Panc1 (cell line): ENCODE data around the gene SLC12A4. TPM values are rescaled to one million over a fixed set of nuclear protein-coding genes. Genes with fewer than 3 reads are reported as not detected.

Source experiments
- ATAC-seq: fragments of 200-7000 bp; cut with Tn5 transposase; 2 replicates; pipeline ENCODE4 v1.9.1; 2020; ENCODE audit warnings: mild to moderate bottlenecking, moderate library complexity
- BruUV-seq: library from RNA; stranded (reverse); fragments of 400-500 nt; replicated peaks from 2 replicates; lab custom pipeline; 2021; lab: Mats Ljungman, UMichigan
- CTCF ChIA-PET: fragments of 300-600 bp; sonication (Branson Sonifier 250); formaldehyde crosslinking; loops from one replicate; lab custom pipeline; 2022; ENCODE audit warnings: antibody characterized with exemption; lab: Charles Lee
- POLR2A ChIA-PET: fragments of 300-600 bp; sonication (Branson Sonifier 250); formaldehyde crosslinking; loops from one replicate; lab custom pipeline; 2022; ENCODE audit warnings: antibody characterized with exemption; lab: Charles Lee
- DNase-seq: peaks from one replicate; pipeline ENCODE4 v3.0.0-alpha.2; 2010; ENCODE audit warnings: low read depth, low spot score
- H3K27ac ChIP-seq: 2 replicates; pipeline ENCODE4 v1.5.1; 2011; ENCODE audit warnings: mild to moderate bottlenecking, low read length, inconsistent platforms
- H3K27me3 ChIP-seq: fragments of 200-500 bp; sonication (Bioruptor generic); 2 replicates; pipeline ENCODE4 v1.6.0; 2014; ENCODE audit warnings: low read length, inconsistent platforms; ENCODE audit not compliant: control insufficient read depth, insufficient read depth
- H3K36me3 ChIP-seq: fragments of 200-500 bp; sonication (Bioruptor generic); 2 replicates; pipeline ENCODE4 v1.5.1; 2014; ENCODE audit warnings: inconsistent platforms, mild to moderate bottlenecking, low read length, moderate library complexity; ENCODE audit not compliant: control insufficient read depth, insufficient read depth
- H3K4me1 ChIP-seq: 2 replicates; pipeline ENCODE4 v1.5.1; 2011; ENCODE audit warnings: inconsistent platforms, mild to moderate bottlenecking, low read length, moderate library complexity; ENCODE audit not compliant: control insufficient read depth, insufficient read depth
- H3K4me3 ChIP-seq, 2 experiments: 2 replicates each; pipeline ENCODE4 v1.5.1; 2011 to 2012; ENCODE audit warnings: low read depth in 2 of 2, low read length in 2 of 2, mild to moderate bottlenecking in 2 of 2, inconsistent platforms in 1 of 2, moderate library complexity in 1 of 2
- H3K9me3 ChIP-seq: fragments of 200-500 bp; sonication (Bioruptor generic); 2 replicates; pipeline ENCODE4 v1.5.1; 2014; ENCODE audit warnings: low read depth, mild to moderate bottlenecking, inconsistent platforms, low read length, moderate library complexity; ENCODE audit not compliant: control insufficient read depth, insufficient read depth
- CTCF ChIP-seq: fragments of 450-650 bp; IDR thresholded peaks from 2 replicates; pipeline ENCODE4 v1.5.1; 2017; ENCODE audit warnings: mild to moderate bottlenecking
- POLR2AphosphoS5 ChIP-seq: IDR thresholded peaks from 2 replicates; pipeline ENCODE4 v1.6.1; 2012; ENCODE audit warnings: mild to moderate bottlenecking, low read depth, low read length, moderate library complexity
- REST ChIP-seq, 2 experiments: IDR thresholded peaks; 2 replicates each; pipeline ENCODE4 v1.6.1; 2011 to 2012; ENCODE audit warnings: low read depth in 2 of 2, control low read depth in 1 of 2, low read length in 1 of 2, mild to moderate bottlenecking in 1 of 2, moderate library complexity in 1 of 2; ENCODE audit not compliant: insufficient read depth in 1 of 2
- SIN3A ChIP-seq: IDR thresholded peaks from 2 replicates; pipeline ENCODE4 v1.6.1; 2012; ENCODE audit warnings: low read depth, mild to moderate bottlenecking, low read length, moderate library complexity, borderline replicate concordance; ENCODE audit not compliant: insufficient read depth
- TCF7L2 ChIP-seq: IDR thresholded peaks from 2 replicates; pipeline ENCODE4 v1.6.1; 2011; ENCODE audit warnings: mild to moderate bottlenecking, low read depth, low read length, inconsistent platforms
- in situ Hi-C: cut with HindIII; loops from 2 replicates; pipeline ENCODE4 v1.10.0; 2016; ENCODE audit warnings: low sequenced_read_pairs, low pct_unique_long_range_greater_than_20kb
- intact Hi-C: fragments of 100-400 bp; cut with micrococcal nuclease; formaldehyde crosslinking; loops from one replicate; pipeline ENCODE4 v1.10.0; 2022; ENCODE audit not compliant: unreplicated experiment
- total RNA-seq: library from RNA; stranded (reverse); gene quantifications from one replicate; pipeline ENCODE4 v1.2.1, GENCODE V29; 2021; ENCODE audit not compliant: unreplicated experiment

The SLC12A4 gene
- total RNA-seq, 1 experiment from 2014 or later, result 31.8 TPM

GRCh38 chr16:67950335-67950843 is 18.0 kb downstream of the SLC12A4 start:
- ATAC-seq, result no peak
- Histone ChIP-seq H3K36me3 (no peaks in the 10 kb centered on the region), H3K27ac (no peak overlapping the region), H3K4me3 (no peak overlapping the region), H3K9me3 (no peaks in the 10 kb centered on the region), H3K4me1 (no peaks in the 10 kb centered on the region), H3K27me3 (no peaks in the 10 kb centered on the region)
- no peak for DNase-seq
- CTCF ChIA-PET, result interaction anchor here (0.6 kb wide), 1 partner anchor 173 kb away, joined by 6 read pairs; no protein-coding TSS in a partner anchor
- in situ Hi-C loops, result no loop called here
- TF ChIP-seq TCF7L2 (no peak), SIN3A (no peak), CTCF (no peak), REST (IDR thresholded peaks at IDR 0.05; ENCODE audit: insufficient read depth in 1 of 2, low read depth in 2 of 2, low read length in 1 of 2) (no peak), POLR2AphosphoS5 (no peak)
- intact Hi-C loops, result no loop called here
- POLR2A ChIA-PET, result no interaction called here
- no TSS peak for BruUV-seq

- in situ Hi-C loops, result no loop called here
- intact Hi-C loops, result no loop called here
- DNase-seq (no peak), ATAC-seq (no peak)
- CTCF ChIA-PET, result no interaction called here
- Histone ChIP-seq H3K9me3 (no peaks in the 10 kb centered on the region), H3K4me1 (no peaks in the 10 kb centered on the region), H3K36me3 (no peaks in the 10 kb centered on the region), H3K27ac (no peak overlapping the region), H3K4me3 (no peak overlapping the region), H3K27me3 (no peaks in the 10 kb centered on the region)
- TF ChIP-seq CTCF (no peak), TCF7L2 (no peak), POLR2AphosphoS5 (no peak), REST (IDR thresholded peaks at IDR 0.05; ENCODE audit: insufficient read depth in 1 of 2, low read depth in 2 of 2, low read length in 1 of 2) (no peak), SIN3A (no peak)
- BruUV-seq, result no TSS peak
- POLR2A ChIA-PET, result no interaction called here
These were observed 18.8 kb downstream of the SLC12A4 start for GRCh38 chr16:67949645-67950044.
